ENCODE results near the gene EMC10. TPM values are rescaled to one million over a fixed set of nuclear protein-coding genes. Genes with fewer than 3 reads are reported as not detected.
"Not testable (repeated sequence)": the region's sequence is repeated elsewhere in the genome, so short reads cannot be mapped to it uniquely, and the experiment has no call there.

Gene EMC10
- total RNA-seq, 1 experiment from 2014 or later = 108 TPM

- Histone ChIP-seq H3K27ac (ENCODE audit: low read depth, low read length, poor library complexity, severe bottlenecking) (no peak overlapping the region), H3K4me3 (ENCODE audit: low read depth, low read length, poor library complexity, severe bottlenecking) (no peak overlapping the region)
- CTCF ChIA-PET = no interaction called here
Measured at GRCh38 chr19:50435221-50435620, 41.1 kb upstream of the EMC10 start.

GRCh38 chr19:50435627-50436026 is 40.7 kb upstream of the EMC10 start:
- no peak overlapping the region for H3K27ac ChIP-seq (ENCODE audit: low read depth, low read length, poor library complexity, severe bottlenecking)
- no peak for TF ChIP-seq CTCF (conservative IDR thresholded peaks at IDR 0.05; ENCODE audit: low read depth, low read length)
- TF ChIP-seq EZH2 (IDR thresholded peaks at IDR 0.05; ENCODE audit: borderline replicate concordance, low read depth, low read length, poor library complexity, severe bottlenecking) = no peak
- no peak overlapping the region for H3K4me3 ChIP-seq (ENCODE audit: low read depth, low read length, poor library complexity, severe bottlenecking)
- no TSS peak for BruUV-seq (replicated peaks)
- ChIA-PET POLR2A (ENCODE audit: low non-redundant PET) (no interaction called here), CTCF (no interaction called here)
- H3K27me3 ChIP-seq (replicated peaks; ENCODE audit: insufficient read depth, low read depth, low read length, poor library complexity) = no peaks in the 10 kb centered on the region
- H3K36me3 ChIP-seq (ENCODE audit: insufficient read depth, low read length, poor library complexity, severe bottlenecking) = no peaks in the 10 kb centered on the region
- no peak for DNase-seq (ENCODE audit: low spot score)
- H3K9me3 ChIP-seq (ENCODE audit: low read depth, low read length, poor library complexity, severe bottlenecking) = no peaks in the 10 kb centered on the region
- peaks cover 16% of the 10 kb centered on the region for H3K4me1 ChIP-seq (ENCODE audit: insufficient read depth, low read length, poor library complexity, severe bottlenecking)
- intact Hi-C loops (cut with micrococcal nuclease; ENCODE audit: unreplicated experiment) = no loop called here

More at GRCh38 chr19:50435221-50435620, 41.1 kb upstream of the EMC10 start:
- Histone ChIP-seq H3K36me3 (ENCODE audit: insufficient read depth, low read length, poor library complexity, severe bottlenecking) (no peaks in the 10 kb centered on the region), H3K27me3 (replicated peaks; ENCODE audit: insufficient read depth, low read depth, low read length, poor library complexity) (no peaks in the 10 kb centered on the region), H3K9me3 (ENCODE audit: low read depth, low read length, poor library complexity, severe bottlenecking) (no peaks in the 10 kb centered on the region), H3K4me1 (ENCODE audit: insufficient read depth, low read length, poor library complexity, severe bottlenecking) (peaks cover 16% of the 10 kb centered on the region)
- intact Hi-C loops (cut with micrococcal nuclease; ENCODE audit: unreplicated experiment) = no loop called here
- no peak for DNase-seq (ENCODE audit: low spot score)
- TF ChIP-seq EZH2 (IDR thresholded peaks at IDR 0.05; ENCODE audit: borderline replicate concordance, low read depth, low read length, poor library complexity, severe bottlenecking) (no peak), CTCF (conservative IDR thresholded peaks at IDR 0.05; ENCODE audit: low read depth, low read length) (no peak)
- no TSS peak for BruUV-seq (replicated peaks)
- POLR2A ChIA-PET (ENCODE audit: low non-redundant PET) = no interaction called here

GRCh38 chr19:50437862-50438449 is 38.4 kb upstream of the EMC10 start:
- ChIA-PET POLR2A (ENCODE audit: low non-redundant PET) (no interaction called here), CTCF (no interaction called here)

GRCh38 chr19:50439130-50439529 is 37.2 kb upstream of the EMC10 start:
- POLR2A ChIA-PET (ENCODE audit: low non-redundant PET); H3K27me3 ChIP-seq (replicated peaks; ENCODE audit: insufficient read depth, low read depth, low read length, poor library complexity); H3K4me1 ChIP-seq (ENCODE audit: insufficient read depth, low read length, poor library complexity, severe bottlenecking); CTCF ChIA-PET; H3K36me3 ChIP-seq (ENCODE audit: insufficient read depth, low read length, poor library complexity, severe bottlenecking); H3K9me3 ChIP-seq (ENCODE audit: low read depth, low read length, poor library complexity, severe bottlenecking); intact Hi-C loops (cut with micrococcal nuclease; ENCODE audit: unreplicated experiment); DNase-seq (ENCODE audit: low spot score); H3K4me3 ChIP-seq (ENCODE audit: low read depth, low read length, poor library complexity, severe bottlenecking); H3K27ac ChIP-seq (ENCODE audit: low read depth, low read length, poor library complexity, severe bottlenecking); BruUV-seq (replicated peaks): not testable (repeated sequence)

More at GRCh38 chr19:50437862-50438449, 38.4 kb upstream of the EMC10 start:
- Histone ChIP-seq H3K36me3 (ENCODE audit: insufficient read depth, low read length, poor library complexity, severe bottlenecking) (no peaks in the 10 kb centered on the region), H3K4me1 (ENCODE audit: insufficient read depth, low read length, poor library complexity, severe bottlenecking) (peaks cover 8% of the 10 kb centered on the region), H3K4me3 (ENCODE audit: low read depth, low read length, poor library complexity, severe bottlenecking) (no peak overlapping the region), H3K27me3 (replicated peaks; ENCODE audit: insufficient read depth, low read depth, low read length, poor library complexity) (no peaks in the 10 kb centered on the region), H3K9me3 (ENCODE audit: low read depth, low read length, poor library complexity, severe bottlenecking) (no peaks in the 10 kb centered on the region), H3K27ac (ENCODE audit: low read depth, low read length, poor library complexity, severe bottlenecking) (no peak overlapping the region)
- intact Hi-C loops (cut with micrococcal nuclease; ENCODE audit: unreplicated experiment) = no loop called here
- no peak for DNase-seq (ENCODE audit: low spot score)
- no TSS peak for BruUV-seq (replicated peaks)
- TF ChIP-seq CTCF (conservative IDR thresholded peaks at IDR 0.05; ENCODE audit: low read depth, low read length) = no peak
- no peak for TF ChIP-seq EZH2 (IDR thresholded peaks at IDR 0.05; ENCODE audit: borderline replicate concordance, low read depth, low read length, poor library complexity, severe bottlenecking)
